GM21529 (cell line): Measurements from ENCODE around the gene MOK.
"Not testable (repeated sequence)": the region's sequence is repeated elsewhere in the genome, so short reads cannot be mapped to it uniquely, and the experiment has no call there.

ENCODE experiments used
- ATAC-seq: cut with Tn5 transposase; IDR thresholded peaks from one replicate; pipeline ENCODE4 v1.9.1; 2021; ENCODE audit not compliant: unreplicated experiment

The MOK gene, protein sequence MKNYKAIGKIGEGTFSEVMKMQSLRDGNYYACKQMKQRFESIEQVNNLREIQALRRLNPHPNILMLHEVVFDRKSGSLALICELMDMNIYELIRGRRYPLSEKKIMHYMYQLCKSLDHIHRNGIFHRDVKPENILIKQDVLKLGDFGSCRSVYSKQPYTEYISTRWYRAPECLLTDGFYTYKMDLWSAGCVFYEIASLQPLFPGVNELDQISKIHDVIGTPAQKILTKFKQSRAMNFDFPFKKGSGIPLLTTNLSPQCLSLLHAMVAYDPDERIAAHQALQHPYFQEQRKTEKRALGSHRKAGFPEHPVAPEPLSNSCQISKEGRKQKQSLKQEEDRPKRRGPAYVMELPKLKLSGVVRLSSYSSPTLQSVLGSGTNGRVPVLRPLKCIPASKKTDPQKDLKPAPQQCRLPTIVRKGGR

DNA sequence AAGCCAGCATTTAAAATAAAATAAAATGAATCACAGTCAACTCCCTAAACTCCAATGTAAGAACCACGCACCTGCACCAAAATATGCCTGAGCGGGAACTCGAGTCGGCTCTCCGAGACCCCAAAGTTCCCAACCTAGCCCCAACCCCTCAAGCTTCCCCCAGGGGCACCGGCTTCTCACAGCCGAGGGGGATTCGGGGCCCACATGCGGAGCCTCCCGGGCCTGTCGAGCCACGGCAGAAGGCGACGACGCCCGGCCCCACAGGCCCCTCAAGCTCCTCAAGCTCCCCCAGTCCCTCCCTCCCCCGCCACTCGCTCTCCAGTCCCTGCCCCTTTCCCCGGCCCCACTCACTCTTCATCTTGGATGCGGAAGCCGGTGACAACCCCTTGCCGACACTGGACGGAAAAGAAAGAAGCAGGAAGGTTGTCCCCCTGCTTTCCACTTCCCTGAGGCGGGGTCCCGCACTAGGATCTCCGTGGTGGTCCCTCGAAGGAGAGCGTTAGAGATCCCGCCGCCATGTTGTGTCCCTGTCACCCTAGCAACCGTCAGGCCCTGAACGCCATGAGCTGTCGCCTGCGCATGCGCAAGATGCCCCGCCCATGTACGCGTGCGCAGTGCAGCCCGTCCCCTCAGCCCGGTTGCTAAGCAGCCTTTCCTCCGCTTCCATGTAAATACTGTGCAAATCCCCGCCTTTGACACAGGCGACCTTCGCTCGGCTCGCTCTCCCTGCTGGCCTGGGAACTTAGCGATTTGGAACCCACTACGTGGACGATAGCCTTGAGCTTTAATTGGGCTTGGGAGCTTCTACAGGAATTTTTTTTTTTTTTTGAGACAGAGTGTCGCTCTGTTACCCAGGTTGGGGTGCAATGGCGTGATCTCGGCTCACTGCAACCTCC lies at the start of gene MOK:
Gene MOK, minus strand, starts transcription at position 554 of the 896 bp plus-strand sequence. Its CDS starts 196 bp downstream, at position 358.
- ATAC-seq, result peak; percentile 93

DNA sequence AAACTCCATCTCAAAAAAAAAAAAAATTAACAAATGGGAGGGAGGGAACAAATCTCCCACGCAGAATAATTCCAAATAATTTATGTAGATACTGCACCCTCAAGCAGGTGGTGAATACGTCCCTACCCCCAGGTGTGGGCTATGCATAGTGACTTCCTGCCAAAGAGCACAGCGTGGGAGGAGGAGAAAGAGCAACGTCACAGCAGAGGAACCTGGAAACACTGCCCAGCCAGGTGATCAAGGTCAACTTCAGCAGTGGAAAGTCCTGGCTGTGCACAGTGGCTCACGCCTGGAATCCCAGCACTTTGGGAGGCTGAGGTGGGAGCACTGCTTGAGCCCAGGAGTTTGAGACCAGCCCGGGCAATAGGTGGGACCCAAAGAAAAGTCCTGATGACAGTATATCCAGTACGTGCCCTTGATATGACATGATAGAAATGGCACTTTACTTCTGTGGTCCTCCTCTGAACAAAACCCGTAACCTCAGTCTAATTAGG lies 48.2 kb upstream of the MOK start:
- no peak for ATAC-seq

DNA sequence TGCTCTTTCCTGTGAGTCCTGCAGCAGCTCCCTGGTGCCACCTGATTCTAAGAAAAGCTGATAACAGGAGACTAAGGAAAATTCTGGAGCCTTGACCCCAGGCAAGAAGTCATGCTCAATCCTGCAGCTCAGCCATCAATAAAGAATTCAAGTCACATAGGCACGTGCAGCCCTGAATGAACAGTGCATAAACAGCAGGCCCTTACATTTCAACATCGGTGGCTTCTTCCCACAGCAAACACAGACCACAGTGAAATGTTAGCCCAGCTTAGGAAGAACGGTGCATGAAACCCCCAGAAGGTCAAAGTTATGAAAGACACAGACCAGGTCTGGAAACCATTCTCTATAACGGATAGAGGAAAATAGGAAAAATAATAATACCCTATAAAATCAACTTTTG lies 47.2 kb upstream of the MOK start:
- ATAC-seq, result no peak

DNA sequence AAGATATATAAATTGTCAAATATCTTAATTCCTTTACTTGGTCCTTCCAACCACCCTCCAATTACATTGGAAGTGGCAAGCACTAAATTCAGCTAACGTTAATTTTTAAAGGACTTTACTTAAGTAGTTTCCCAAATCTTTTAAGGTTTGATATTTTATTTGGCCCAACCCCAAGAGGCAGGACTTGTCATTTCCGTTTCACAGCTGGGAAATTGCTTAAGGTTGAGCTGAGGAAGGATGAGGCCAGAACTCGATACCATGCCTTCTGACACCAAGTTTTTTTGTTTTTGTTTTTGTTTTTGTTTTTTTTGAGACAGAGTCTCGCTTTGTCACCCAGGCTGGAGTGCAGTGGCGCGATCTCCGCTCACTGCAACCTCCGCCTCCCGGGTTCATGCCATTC lies 46.6 kb upstream of the MOK start:
- not testable (repeated sequence) for ATAC-seq

DNA sequence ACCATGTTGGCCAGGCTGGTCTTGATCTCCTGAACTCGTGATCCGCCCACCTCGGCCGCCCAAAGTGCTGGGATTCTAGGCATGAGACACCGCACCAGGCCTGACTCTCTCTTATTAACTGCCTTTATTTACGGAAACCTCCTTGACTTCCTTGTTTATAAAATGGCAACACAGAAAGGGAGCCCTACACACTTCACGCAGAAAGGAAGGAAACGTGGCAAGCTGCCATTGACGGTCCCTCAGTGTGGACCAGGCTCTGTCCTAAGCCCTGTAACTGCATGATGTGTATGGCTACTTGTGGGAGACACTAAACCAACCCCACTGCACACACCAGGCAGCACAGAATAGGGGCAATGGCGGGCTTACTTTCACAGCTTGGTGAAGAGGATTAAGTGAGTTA lies 46.1 kb upstream of the MOK start:
- ATAC-seq, result no peak

DNA sequence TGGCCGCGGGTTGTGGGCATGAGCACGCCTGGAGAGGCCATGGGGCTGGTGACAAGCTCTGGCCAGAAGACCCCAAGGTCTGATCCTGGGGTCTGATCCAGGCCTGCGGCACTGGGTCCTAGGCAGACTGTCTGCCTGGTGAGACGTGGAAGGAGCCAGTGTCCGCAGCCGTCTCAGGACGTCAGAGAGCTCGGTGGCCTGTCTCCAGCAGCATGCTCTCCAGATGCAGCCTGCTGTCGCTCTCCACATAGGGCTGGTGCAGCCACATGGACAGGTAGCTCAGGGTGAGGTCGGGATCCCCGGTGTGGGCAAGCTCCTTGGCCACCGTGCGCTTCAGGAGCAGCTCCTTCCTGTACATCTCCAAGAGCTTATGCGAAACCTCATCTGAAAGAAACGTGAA lies 43.4 kb upstream of the MOK start:
- no peak for ATAC-seq

DNA sequence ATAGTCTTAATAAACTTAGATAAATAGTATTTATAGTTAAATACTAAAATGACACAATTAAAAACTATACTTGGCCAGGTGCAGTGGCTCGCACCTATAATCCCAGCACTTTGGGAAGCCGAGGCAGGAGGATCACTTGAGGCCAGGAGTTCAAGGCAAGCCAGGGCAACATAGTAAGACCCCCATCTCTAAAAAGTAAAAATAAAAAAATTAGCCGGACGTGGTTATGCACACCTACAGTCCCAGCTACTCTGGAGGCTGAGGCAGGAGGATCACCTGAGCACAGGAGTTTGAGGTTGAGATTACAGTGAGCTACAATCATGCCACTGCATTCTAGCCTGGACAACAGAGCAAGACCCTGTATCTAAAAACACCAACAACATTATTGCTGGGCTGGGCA lies 41.7 kb upstream of the MOK start:
- ATAC-seq, result no peak

DNA sequence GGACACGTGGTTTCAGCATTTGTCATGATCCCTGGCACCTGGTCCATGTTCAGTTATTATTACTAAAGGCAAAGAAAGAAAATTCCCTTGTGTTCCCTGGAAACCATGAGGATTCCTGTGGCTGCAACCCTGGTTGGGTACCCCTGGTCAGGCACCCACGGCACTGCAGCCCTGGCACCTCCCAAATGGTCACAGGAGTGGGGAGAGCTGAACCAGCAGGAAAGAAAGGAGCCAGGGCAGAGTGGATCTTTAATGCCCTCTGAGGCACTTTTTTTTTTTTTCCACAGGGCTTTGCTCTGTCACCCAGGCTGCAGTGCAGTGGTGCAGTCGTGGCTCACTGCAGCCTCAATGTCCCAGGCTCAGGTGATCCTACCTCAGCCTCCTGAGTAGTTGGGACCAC lies 40.3 kb upstream of the MOK start:
- ATAC-seq, result no peak

DNA sequence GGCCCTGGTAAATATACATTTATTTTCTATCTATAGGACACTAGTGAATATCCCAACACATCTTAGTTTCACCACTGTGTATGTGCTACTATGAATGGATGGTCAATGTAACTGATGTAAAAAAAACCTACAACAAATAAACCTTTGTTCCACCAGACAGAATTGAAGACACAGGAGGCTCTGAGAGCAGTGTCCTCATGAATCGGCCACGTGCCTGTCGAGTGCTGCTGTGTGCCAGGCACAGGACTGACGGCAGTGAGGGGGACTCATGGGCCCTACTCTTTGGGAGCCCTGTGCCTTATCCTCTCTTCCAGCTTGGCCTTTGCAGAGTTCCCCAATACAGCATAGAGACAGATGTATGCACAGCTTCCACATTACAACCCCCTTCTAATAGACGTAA lies 39.5 kb upstream of the MOK start:
- no peak for ATAC-seq

DNA sequence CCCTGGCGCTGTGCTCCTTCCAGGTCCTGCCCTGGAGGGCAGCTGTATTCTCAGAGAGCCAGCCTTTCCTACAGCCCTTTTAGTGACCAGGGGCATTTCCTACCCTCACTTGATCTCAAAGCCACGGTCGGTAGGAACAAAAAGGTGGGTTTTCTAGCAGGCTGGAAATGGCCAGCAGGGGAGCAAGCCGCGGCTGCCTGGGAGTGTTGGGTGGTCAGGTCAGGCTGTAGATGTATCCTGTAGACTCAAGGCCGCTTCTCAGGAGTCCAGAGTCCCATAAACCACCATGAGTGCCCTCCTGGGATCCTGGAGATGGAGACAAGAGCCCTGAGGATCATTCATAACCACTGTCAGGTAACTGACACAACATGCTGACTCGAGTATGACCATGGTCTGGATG lies 39.1 kb upstream of the MOK start:
- ATAC-seq, result no peak

DNA sequence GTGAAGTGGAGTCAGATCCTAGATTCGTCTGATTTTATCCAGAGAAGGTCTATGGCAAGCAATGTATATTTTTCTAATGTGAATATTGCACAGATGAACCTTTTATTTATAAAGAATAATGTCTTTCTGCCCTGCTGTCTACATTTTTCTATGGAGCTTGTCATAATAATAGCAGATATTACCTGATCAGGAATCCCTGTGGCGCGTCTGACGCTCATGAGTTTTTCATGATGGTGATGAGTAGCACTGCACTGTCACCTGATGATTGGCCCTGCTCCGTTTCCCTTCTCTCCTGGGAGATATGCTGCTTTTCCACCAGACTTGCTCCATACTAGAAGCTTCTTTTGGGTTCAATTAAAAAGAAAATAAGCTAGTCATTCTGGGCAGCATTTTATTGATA lies 37.3 kb upstream of the MOK start:
- ATAC-seq, result no peak

DNA sequence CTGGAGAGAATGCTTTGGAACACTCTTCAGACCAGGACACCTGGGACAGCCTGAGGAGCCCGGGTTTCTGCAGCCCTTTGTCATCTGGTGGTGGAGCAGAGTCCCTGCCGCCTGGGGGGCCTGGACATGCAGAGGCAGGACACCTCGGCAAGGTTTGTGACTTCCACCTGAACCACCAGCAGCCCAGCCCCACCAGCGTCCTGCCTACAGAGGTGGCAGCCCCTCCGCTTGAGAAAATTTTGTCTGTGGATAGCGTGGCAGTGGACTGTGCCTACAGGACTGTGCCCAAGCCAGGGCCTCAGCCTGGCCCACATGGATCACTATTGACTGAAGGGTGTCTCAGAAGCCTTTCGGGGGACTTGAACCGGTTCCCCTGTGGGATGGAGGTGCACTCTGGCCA lies 36.6 kb upstream of the MOK start:
- no peak for ATAC-seq

DNA sequence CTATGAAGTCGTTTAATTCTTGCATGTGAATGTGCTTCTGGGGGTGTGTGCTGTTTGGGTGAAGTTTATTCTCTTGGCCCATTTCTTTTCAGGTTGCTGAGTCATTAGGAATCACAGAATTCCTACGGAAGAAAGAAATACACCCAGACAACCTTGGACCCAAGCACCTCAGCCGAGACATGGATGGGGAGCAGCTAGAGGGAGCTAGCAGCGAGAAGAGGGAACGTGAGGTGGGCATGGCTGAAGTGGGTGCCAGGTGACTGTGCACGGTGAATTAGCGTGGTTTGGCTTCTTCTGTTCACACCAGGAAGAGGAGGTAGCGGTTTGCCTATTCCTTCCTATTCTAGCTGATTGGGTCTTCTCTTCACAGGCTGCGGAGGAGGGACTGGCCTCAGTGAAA lies 33.8 kb upstream of the MOK start:
- ATAC-seq, result no peak

DNA sequence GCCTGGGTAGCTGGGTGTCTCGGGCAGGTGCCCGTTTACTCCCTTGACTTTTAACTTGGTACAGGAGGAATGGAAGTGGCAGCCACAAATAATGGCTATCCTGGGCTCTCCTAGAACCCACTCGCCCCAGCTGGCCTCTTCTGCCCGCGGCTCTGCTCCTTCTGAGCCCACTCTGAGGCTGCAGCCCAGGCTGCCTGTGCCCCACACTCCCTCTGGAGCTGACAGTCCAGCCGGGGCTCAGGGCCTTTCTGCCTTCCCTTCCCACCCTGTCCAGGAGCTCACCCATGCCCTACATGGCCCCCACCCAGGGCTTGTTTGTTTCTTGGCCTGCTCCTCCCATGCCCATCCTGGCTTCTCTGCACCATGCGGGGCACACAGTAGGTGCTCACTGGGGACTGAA lies 30.2 kb upstream of the MOK start:
- ATAC-seq, result no peak

DNA sequence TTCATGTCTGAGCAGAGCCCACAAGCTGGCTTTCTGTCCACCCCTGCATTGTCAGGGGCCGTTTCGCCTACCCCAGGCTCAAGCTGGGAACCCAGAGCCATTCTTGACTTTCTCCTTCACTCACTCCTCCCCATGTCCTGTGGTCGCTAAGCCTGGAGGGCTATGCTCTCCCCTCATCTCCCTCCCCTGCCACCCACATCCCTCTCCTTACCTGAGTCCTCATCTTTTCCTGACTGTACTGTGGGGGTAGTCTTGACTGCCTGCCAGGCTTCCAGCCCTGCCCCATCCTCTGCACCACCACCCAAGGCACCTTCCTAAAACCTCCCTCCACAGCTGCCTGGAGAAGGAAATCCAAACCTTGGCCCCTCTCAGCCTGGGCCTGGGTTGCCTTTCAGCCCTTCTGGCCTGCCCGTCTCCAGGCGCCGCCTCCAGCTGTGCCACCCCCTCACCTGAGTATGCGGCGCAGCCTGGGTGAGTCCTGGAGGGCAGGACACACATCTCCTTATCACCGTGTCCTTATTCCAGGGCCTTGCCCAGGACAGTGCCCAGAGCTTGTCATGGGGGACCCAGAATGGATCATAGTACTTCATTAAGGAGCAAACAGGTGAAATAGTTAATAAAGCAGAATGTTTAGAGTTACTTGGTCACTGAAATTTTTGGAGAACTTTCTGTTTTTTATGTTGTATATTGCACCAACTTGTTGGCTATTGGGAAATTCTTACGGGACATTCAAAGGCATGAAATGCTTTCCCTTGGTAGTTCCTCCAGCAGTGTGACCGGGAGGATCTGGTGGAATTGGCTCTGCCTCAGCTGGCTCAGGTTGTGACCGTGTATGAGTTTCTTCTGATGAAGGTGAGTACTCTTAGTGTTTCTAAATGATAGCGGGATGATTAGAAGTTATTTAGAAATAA lies 29.1 kb upstream of the MOK start:
- no peak for ATAC-seq

DNA sequence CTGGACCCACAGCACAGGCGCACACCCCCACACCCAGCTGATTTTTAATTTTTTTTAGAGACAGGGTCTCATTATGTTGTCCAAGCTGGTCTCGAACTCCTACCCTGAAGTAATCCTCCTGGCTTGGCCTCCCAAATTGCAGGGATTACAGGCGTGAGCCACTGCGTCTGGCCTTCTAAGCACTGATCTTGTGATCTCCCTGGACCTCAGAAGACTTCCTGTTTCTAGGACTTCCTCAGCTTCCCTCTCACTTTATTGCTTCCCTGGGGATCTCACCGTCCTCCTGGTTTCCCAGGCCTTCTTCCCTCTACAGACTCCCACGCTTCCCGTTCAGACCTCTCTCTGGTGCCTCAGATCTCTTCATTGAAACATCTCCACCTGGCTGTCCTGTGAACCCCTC lies 28.4 kb upstream of the MOK start:
- ATAC-seq, result no peak

DNA sequence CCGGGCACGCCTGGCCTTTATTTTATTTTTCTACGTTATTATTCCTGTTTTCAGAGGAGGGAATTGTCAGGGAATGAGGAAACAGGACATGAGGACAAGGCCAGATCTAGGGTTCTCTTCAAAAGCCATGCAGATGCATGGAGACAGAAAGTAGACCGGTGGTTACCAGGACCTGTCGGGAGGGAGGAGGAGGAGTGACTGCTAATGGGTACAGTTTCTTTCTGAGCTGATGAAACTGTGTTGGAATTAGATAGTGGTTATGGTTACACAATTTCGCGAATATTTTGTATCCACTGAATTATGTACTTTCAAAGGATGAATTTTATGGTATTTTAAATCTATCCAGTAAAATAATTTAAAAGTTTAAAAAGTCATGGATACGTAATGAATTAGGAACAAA lies 25.8 kb upstream of the MOK start:
- ATAC-seq, result no peak

DNA sequence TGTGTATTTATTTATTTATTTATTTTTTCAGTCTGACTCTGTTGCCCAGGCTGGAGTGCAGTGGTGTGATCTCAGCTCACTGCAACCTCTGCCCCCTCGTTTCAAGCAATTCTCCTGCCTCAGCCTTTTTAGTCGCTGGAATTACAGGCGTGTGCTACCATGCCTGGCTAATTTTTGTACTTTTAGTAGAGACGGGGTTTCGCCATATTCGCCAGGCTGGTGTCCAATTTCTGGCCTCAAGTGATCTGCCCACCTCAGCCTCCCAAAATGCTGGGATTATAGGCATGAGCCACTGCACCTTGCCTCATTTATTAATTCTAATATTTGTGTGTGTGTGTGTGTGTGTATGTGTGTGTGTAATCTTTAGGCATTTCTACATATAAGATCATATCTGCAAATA lies 24.4 kb upstream of the MOK start:
- ATAC-seq, result not testable (repeated sequence)

DNA sequence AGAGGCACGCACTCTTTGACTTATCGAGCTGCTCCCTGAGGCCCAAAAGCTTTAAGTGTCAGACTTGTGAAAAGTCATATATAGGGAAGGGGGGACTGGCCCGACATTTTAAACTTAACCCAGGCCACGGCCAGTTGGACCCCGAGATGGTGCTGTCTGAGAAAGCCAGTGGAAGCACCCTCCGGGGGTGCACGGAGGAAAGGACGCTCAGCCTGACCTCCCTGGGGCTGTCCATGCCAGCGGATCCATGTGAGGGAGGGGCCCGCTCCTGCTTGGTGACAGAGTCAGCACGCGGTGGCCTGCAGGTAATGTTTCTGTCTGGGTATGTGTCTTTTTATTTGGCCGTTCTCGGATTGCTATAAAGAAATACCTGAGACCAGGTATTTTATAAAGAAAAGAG lies 21.6 kb upstream of the MOK start:
- ATAC-seq, result no peak

DNA sequence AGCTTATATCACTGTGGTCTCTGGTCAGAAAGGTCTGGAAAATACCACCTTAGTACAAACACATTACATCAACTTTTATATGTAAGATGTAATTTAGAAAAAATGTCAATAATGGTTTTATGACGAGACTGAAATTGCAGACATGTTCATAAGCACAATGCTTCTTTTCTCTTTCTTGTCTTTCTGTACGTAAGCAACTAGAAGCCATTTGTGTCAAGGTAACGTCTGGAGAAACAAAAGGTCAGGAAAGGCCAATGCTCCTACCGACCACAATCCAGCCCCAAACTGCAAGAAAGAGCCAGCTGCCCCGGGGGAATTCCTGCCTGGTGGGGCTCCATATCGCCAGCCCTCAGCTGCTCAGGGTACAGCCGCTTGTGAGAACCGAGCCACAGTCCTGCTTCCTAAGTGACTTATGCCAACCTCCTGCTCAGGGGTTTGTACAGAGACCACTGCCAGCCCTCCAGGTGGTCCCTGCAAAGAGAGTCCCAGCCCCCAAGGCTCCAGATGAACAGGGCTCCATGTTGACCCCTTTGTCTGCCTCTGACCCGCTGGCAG lies 20.9 kb upstream of the MOK start:
- ATAC-seq, result no peak

DNA sequence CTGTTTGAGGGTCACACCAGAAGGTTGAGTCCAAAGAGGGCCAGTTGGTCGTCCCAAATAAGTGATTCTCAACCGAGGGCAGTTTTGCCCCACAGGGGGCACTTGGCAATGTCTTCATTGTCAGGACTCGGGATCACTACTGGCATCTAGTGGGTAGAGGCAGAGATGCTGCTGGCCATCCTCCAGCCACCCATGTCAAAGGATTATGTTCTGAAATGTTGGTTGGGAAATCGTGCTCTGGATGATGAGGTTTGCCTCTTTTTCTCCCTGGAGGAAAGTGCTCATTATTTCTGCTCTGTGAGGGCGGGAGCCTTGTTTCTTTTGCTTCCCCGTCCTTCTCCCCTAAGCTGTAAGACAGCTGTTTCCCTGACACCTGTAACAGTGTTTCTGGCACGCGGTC lies 18.1 kb upstream of the MOK start:
- ATAC-seq, result no peak
